ENCODE data around the gene DHRS7B. TPM values are rescaled to one million over a fixed set of nuclear protein-coding genes. Genes with fewer than 3 reads are reported as not detected.

The DHRS7B gene
- total RNA-seq, 1 donor from 2014 or later, result 31.7 TPM

DNA sequence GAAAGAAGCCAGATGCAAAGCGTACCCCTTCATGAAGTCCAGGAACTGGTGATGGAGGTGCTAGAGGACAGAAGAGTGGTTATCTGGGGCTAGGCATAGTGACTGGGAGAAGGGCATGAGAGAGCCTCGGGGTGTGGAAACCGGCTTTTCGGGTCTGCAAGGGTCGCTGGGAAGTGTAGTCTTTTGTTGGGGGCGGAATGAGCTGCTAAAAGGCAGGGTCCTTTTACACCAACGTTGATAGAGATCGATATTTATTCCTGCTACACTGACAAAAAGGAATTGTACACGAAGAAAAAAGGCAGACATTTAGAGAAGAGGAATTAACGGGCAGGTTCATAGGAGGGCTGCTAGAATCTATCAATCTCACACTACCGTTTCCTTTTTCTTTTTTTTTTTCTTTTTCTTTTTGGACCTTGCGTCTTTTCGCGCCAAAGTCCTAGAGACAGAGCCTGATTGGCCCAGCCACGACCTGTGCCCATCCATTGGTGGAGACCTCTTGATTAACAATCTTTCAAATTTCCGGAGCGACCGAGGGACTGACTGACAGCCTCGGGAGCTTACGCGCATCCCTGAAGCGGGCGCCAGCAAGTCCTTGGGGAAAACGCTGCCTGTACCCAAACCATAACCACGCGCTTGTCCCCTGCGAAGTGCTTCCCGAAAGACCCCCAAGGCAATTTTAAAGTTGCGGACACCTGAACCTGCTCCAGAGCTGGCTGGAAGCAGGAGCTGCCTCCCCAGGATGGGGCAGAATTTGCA lies 27.7 kb upstream of the DHRS7B start:
- Histone ChIP-seq H3K4me1 (no peaks in the 10 kb centered on the region), H3K36me3 (no peaks in the 10 kb centered on the region), H3K4me3 (peak overlapping the region; percentile 41 to 52), H3K9me3 (no peaks in the 10 kb centered on the region), H3K27ac (no peak overlapping the region), H3K27me3 (no peaks in the 10 kb centered on the region)
- DNase-seq (ENCODE audit: extremely low spot score in 2 of 2), result no peak
- no peak for TF ChIP-seq POLR2A (IDR thresholded peaks at IDR 0.05)
- peak in 1 of 2 donors; percentile 14 for TF ChIP-seq POLR2AphosphoS5 (IDR thresholded peaks at IDR 0.05; ENCODE audit: insufficient read depth in 1 of 2, low read depth in 1 of 2)
- TF ChIP-seq, protein P1, sequence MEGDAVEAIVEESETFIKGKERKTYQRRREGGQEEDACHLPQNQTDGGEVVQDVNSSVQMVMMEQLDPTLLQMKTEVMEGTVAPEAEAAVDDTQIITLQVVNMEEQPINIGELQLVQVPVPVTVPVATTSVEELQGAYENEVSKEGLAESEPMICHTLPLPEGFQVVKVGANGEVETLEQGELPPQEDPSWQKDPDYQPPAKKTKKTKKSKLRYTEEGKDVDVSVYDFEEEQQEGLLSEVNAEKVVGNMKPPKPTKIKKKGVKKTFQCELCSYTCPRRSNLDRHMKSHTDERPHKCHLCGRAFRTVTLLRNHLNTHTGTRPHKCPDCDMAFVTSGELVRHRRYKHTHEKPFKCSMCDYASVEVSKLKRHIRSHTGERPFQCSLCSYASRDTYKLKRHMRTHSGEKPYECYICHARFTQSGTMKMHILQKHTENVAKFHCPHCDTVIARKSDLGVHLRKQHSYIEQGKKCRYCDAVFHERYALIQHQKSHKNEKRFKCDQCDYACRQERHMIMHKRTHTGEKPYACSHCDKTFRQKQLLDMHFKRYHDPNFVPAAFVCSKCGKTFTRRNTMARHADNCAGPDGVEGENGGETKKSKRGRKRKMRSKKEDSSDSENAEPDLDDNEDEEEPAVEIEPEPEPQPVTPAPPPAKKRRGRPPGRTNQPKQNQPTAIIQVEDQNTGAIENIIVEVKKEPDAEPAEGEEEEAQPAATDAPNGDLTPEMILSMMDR (IDR thresholded peaks at IDR 0.05), result no peak
- intact Hi-C loops (cut with DNase I), result loop anchor here (5.0 kb wide), 1 partner anchor 232 kb away; no protein-coding TSS in a partner anchor

DNA sequence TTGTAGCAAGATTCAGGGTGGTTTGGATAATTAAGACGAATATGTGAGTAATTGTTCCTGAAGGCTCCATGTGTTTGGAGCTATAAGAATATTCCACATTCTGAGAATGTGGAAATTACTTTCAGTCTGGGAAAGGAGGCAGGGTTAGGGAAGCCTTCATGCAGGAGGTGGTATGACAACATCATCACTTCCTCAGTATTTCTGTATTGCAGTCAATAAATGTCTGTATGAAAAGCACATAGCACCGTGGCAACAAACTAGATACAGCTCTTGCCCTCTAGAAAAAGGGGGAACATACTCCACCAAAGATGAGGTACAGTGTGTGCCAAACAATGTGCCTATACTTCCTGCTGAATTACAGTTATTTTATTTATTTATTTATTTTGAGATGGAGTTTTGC lies 26.1 kb upstream of the DHRS7B start:
- H3K4me3 ChIP-seq, result no peak overlapping the region
- no peaks in the 10 kb centered on the region for H3K4me1 ChIP-seq
- H3K27me3 ChIP-seq, result no peaks in the 10 kb centered on the region
- no peaks in the 10 kb centered on the region for H3K36me3 ChIP-seq
- DNase-seq (ENCODE audit: extremely low spot score in 2 of 2), result no peak
- H3K9me3 ChIP-seq, result no peaks in the 10 kb centered on the region
- intact Hi-C loops (cut with DNase I), result no loop called here
- H3K27ac ChIP-seq, result no peak overlapping the region
- TF ChIP-seq POLR2AphosphoS5 (IDR thresholded peaks at IDR 0.05; ENCODE audit: insufficient read depth in 1 of 2, low read depth in 1 of 2) (no peak), POLR2A (IDR thresholded peaks at IDR 0.05) (no peak)
- TF ChIP-seq, protein P1 (IDR thresholded peaks at IDR 0.05), result no peak

DNA sequence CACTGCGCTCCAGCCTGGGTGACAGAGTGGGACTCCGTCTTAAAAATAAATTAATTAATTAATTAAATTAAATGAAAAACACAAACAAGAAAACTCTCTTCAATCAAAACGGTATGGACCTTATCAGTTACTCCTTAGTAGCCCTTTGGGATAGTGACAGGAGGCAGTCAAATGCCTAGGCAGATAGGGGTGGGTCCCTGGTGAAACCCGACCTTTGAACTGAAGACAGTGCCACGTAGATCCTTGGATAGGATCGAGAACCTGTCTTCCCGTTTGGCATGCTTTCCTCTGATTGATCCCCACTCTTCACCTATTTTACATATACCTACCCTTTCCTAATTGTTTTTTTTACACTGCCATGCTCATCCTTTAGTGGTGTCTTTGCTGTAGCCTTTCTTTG lies 22.2 kb upstream of the DHRS7B start:
- no peak overlapping the region for H3K27ac ChIP-seq
- no peaks in the 10 kb centered on the region for H3K9me3 ChIP-seq
- no peaks in the 10 kb centered on the region for H3K36me3 ChIP-seq
- no peak overlapping the region for H3K4me3 ChIP-seq
- H3K27me3 ChIP-seq, result no peaks in the 10 kb centered on the region
- DNase-seq (ENCODE audit: extremely low spot score in 2 of 2), result no peak
- intact Hi-C loops (cut with DNase I), result no loop called here
- no peaks in the 10 kb centered on the region for H3K4me1 ChIP-seq
- TF ChIP-seq, protein P1 (IDR thresholded peaks at IDR 0.05), result no peak
- TF ChIP-seq POLR2A (IDR thresholded peaks at IDR 0.05) (no peak), POLR2AphosphoS5 (IDR thresholded peaks at IDR 0.05; ENCODE audit: insufficient read depth in 1 of 2, low read depth in 1 of 2) (no peak)

DNA sequence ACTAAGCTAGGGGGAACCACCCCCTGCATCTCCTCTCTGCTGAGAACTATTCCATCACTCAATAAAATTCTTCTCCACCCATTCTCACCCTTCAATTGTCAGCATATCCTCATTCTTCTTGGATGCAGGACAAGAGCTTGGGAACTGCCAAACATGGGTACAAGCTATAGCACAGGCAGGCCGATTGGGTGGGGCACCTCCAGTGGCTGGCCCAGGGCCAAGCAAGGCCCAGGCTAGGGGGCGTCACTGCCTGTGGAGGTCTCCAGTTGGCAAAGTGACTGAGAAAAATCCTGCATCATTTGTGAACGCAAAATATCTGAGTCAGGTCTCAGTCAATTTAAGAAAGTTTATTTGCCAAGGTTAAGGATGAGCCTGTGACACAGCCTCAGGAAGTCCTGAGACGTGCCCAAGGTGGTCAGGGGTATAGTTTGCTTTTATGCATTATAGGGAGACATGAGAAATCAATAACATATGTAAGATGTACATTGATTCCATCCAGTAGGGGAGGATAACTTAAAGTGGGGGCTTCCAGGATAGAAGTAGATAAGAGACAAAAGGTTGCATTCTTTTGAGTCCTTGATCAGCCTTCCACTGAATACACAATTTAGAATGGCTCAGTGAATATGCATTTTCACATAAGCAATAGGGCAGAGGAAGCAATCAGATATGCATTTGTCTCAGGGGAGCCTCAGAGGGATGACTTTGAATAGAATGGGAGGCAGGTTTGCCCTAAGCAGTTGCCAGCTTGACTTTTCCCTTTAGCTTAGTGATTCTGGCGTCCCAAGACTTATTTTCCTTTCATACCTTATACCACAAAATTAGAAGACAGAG lies 21.5 kb upstream of the DHRS7B start:
- DNase-seq (ENCODE audit: extremely low spot score in 2 of 2), result no peak
- H3K27ac ChIP-seq, result no peak overlapping the region
- H3K4me3 ChIP-seq, result no peak overlapping the region
- H3K27me3 ChIP-seq, result no peaks in the 10 kb centered on the region
- intact Hi-C loops (cut with DNase I), result no loop called here
- H3K9me3 ChIP-seq, result no peaks in the 10 kb centered on the region
- no peak for TF ChIP-seq POLR2A (IDR thresholded peaks at IDR 0.05)
- no peak for TF ChIP-seq POLR2AphosphoS5 (IDR thresholded peaks at IDR 0.05; ENCODE audit: insufficient read depth in 1 of 2, low read depth in 1 of 2)
- TF ChIP-seq, protein P1 (IDR thresholded peaks at IDR 0.05), result no peak
- H3K4me1 ChIP-seq, result no peaks in the 10 kb centered on the region
- H3K36me3 ChIP-seq, result no peaks in the 10 kb centered on the region
